H1 (cell line): Measurements from ENCODE around the gene SHMT2. TPM values are rescaled to one million over a fixed set of nuclear protein-coding genes. Genes with fewer than 3 reads are reported as not detected.

Experiments
- CTCF ChIA-PET: fragments of 300-600 bp; sonication (Branson Sonifier 250); formaldehyde crosslinking; loops from one replicate; lab custom pipeline; 2021; ENCODE audit not compliant: partially characterized antibody; lab: Charles Lee
- POLR2A ChIA-PET: fragments of 300-600 bp; sonication (Branson Sonifier 250); formaldehyde crosslinking; loops from one replicate; lab custom pipeline; 2021; ENCODE audit warnings: inconsistent platforms; ENCODE audit not compliant: partially characterized antibody; lab: Charles Lee
- DNase-seq, 2 experiments: peaks; one replicate each; pipeline versions ENCODE4 v3.0.0 to v3.0.0-alpha.2; 2010 to 2022; ENCODE audit warnings: low spot score in 2 of 2, low read depth in 1 of 2, mixed read lengths in 1 of 2
- FAIRE-seq: peaks from 2 replicates; lab custom pipeline; 2011; peaks lifted over from hg19 to GRCh38; lab: Jason Lieb, UNC
- H2AFZ ChIP-seq: 2 replicates; pipeline ENCODE4 v1.8.1; 2012; ENCODE audit warnings: low read length, inconsistent platforms
- H2AK5ac ChIP-seq: 2 replicates; pipeline ENCODE4 v1.6.1; 2013; ENCODE audit warnings: low read depth, low read length
- H2BK120ac ChIP-seq: replicated peaks from 2 replicates; pipeline ENCODE3; 2013; ENCODE audit warnings: low read depth, low read length, inconsistent platforms
- H2BK12ac ChIP-seq: 2 replicates; pipeline ENCODE4 v1.6.1; 2013; ENCODE audit warnings: low read depth, low read length
- H2BK15ac ChIP-seq: 2 replicates; pipeline ENCODE4 v1.6.1; 2013; ENCODE audit warnings: low read length
- H2BK20ac ChIP-seq: 2 replicates; pipeline ENCODE4 v1.6.1; 2013; ENCODE audit warnings: low read length
- H2BK5ac ChIP-seq: 2 replicates; pipeline ENCODE4 v1.6.1; 2013; ENCODE audit warnings: low read depth, low read length
- H3K14ac ChIP-seq: 2 replicates; pipeline ENCODE4 v1.6.1; 2013; ENCODE audit warnings: inconsistent platforms; ENCODE audit not compliant: insufficient read length
- H3K18ac ChIP-seq: 2 replicates; pipeline ENCODE4 v1.6.1; 2013; ENCODE audit warnings: low read length; ENCODE audit errors: extremely low read depth
- H3K23ac ChIP-seq: 2 replicates; pipeline ENCODE4 v1.6.1; 2013; ENCODE audit warnings: inconsistent platforms; ENCODE audit not compliant: insufficient read length
- H3K23me2 ChIP-seq: 2 replicates; pipeline ENCODE4 v1.6.1; 2013; ENCODE audit warnings: low read depth, low read length
- H3K27ac ChIP-seq: 2 replicates; pipeline ENCODE4 v1.6.1; 2011; ENCODE audit warnings: low read depth, low read length, inconsistent platforms
- H3K27me3 ChIP-seq, 4 experiments: replicated peaks in 1 of 4; 1 replicate in 1 of 4; 2 replicates in 3 of 4; pipeline versions ENCODE4 v1.6.1 to v1.8.1; 2011 to 2013; ENCODE audit warnings: low read length in 3 of 4, mild to moderate bottlenecking in 3 of 4, inconsistent platforms in 2 of 4, mixed read lengths in 2 of 4, moderate library complexity in 1 of 4; ENCODE audit not compliant: control insufficient read depth in 3 of 4, insufficient read depth in 3 of 4; ENCODE audit errors: extremely low read depth in 1 of 4
- H3K36me3 ChIP-seq, 4 experiments: 2 replicates each; pipeline versions ENCODE4 v1.6.1 to v1.8.1; 2011 to 2013; ENCODE audit warnings: mild to moderate bottlenecking in 4 of 4, low read length in 3 of 4, moderate library complexity in 2 of 4, control low read depth in 1 of 4, inconsistent platforms in 1 of 4; ENCODE audit not compliant: insufficient read depth in 4 of 4, control insufficient read depth in 2 of 4
- H3K4ac ChIP-seq: replicated peaks from 2 replicates; pipeline ENCODE3; 2013; ENCODE audit warnings: low read length, low read depth, mixed read lengths, inconsistent platforms; ENCODE audit not compliant: insufficient read length
- H3K4me1 ChIP-seq, 4 experiments: replicated peaks in 1 of 4; 1 replicate in 1 of 4; 2 replicates in 3 of 4; pipeline versions ENCODE4 v1.6.1 to v1.8.1; 2011 to 2013; ENCODE audit warnings: low read length in 3 of 4, inconsistent platforms in 2 of 4, mixed read lengths in 1 of 4; ENCODE audit not compliant: insufficient read depth in 4 of 4, control insufficient read depth in 3 of 4
- H3K4me2 ChIP-seq, 2 experiments: 2 replicates each; pipeline versions ENCODE4 v1.6.1 to v1.8.1; 2011 to 2013; ENCODE audit warnings: low read depth in 2 of 2, low read length in 2 of 2, control low read depth in 1 of 2, inconsistent platforms in 1 of 2, mild to moderate bottlenecking in 1 of 2; ENCODE audit not compliant: insufficient read depth in 1 of 2
- H3K4me3 ChIP-seq, 4 experiments: fragments of 200-600, 300-600 bp in 1 of 4; sonication (generic), shearing (Covaris generic), sonication (Bioruptor Twin) in 1 of 4; 2 replicates each; pipeline versions ENCODE4 v1.5.1 to v1.8.1; 2011 to 2016; ENCODE audit warnings: low read length in 4 of 4, low read depth in 3 of 4, control low read depth in 2 of 4, inconsistent platforms in 2 of 4, mild to moderate bottlenecking in 2 of 4, mixed read lengths in 1 of 4, moderate library complexity in 1 of 4; ENCODE audit not compliant: insufficient read depth in 2 of 4; ENCODE audit errors: extremely low read depth in 1 of 4
- H3K56ac ChIP-seq: replicated peaks from 2 replicates; pipeline ENCODE3; 2013; ENCODE audit warnings: low read depth, mild to moderate bottlenecking, mixed read lengths, low read length, inconsistent platforms; ENCODE audit not compliant: insufficient read length
- H3K79me1 ChIP-seq: 2 replicates; pipeline ENCODE4 v1.6.1; 2013; ENCODE audit warnings: low read depth, low read length, control low read depth
- H3K79me2 ChIP-seq, 2 experiments: 2 replicates each; pipeline versions ENCODE4 v1.6.1 to v1.8.1; 2012 to 2013; ENCODE audit warnings: low read length in 2 of 2, mild to moderate bottlenecking in 2 of 2, inconsistent platforms in 1 of 2; ENCODE audit not compliant: insufficient read depth in 2 of 2, control insufficient read depth in 1 of 2
- H3K9ac ChIP-seq, 4 experiments: replicated peaks in 1 of 4; 1 replicate in 1 of 4; 2 replicates in 3 of 4; pipeline versions ENCODE4 v1.6.1 to v1.8.1; 2011 to 2013; ENCODE audit warnings: low read depth in 3 of 4, low read length in 3 of 4, control low read depth in 2 of 4, mild to moderate bottlenecking in 2 of 4, moderate library complexity in 2 of 4, inconsistent platforms in 1 of 4; ENCODE audit errors: extremely low read depth in 1 of 4
- H3K9me3 ChIP-seq, 2 experiments: 2 replicates each; pipeline versions ENCODE4 v1.6.1 to v1.8.1; 2012 to 2013; ENCODE audit warnings: mild to moderate bottlenecking in 2 of 2, moderate library complexity in 2 of 2, control low read depth in 1 of 2, inconsistent platforms in 1 of 2, low read depth in 1 of 2, low read length in 1 of 2, mixed read lengths in 1 of 2; ENCODE audit not compliant: insufficient read depth in 2 of 2
- H4K20me1 ChIP-seq, 2 experiments: replicated peaks in 1 of 2; 2 replicates each; pipeline versions ENCODE3 to v1.8.1; 2011 to 2013; ENCODE audit warnings: inconsistent platforms in 2 of 2, low read length in 2 of 2, mild to moderate bottlenecking in 1 of 2; ENCODE audit not compliant: insufficient read depth in 2 of 2, control insufficient read depth in 1 of 2
- H4K5ac ChIP-seq: 2 replicates; pipeline ENCODE4 v1.6.1; 2013; ENCODE audit warnings: low read length, low read depth, mixed read lengths, inconsistent platforms; ENCODE audit not compliant: insufficient read length
- H4K8ac ChIP-seq: 2 replicates; pipeline ENCODE4 v1.8.0; 2013; ENCODE audit warnings: mild to moderate bottlenecking, moderate library complexity, low read length, inconsistent platforms; ENCODE audit not compliant: insufficient read depth; ENCODE audit errors: extremely low read depth
- H4K91ac ChIP-seq: replicated peaks from 2 replicates; pipeline ENCODE3; 2013; ENCODE audit warnings: low read length, mixed read lengths, inconsistent platforms; ENCODE audit not compliant: insufficient read length
- BCL11A ChIP-seq, 2 experiments: IDR thresholded peaks; one replicate each; pipeline ENCODE4 v1.6.1; 2011; ENCODE audit warnings: low read depth in 2 of 2, low read length in 2 of 2, mild to moderate bottlenecking in 2 of 2
- BRCA1 ChIP-seq: IDR thresholded peaks from 2 replicates; pipeline ENCODE4 v1.6.1; 2012; ENCODE audit warnings: low read depth, low read length, improper control_type of control experiment
- EGR1 ChIP-seq: IDR thresholded peaks from 2 replicates; pipeline ENCODE4 v1.6.1; 2011; ENCODE audit warnings: low read depth, low read length, borderline replicate concordance
- GTF2F1 ChIP-seq: IDR thresholded peaks from 2 replicates; pipeline ENCODE4 v1.6.1; 2012; ENCODE audit warnings: low read depth, low read length, improper control_type of control experiment, borderline replicate concordance
- JUND ChIP-seq: IDR thresholded peaks from 2 replicates; pipeline ENCODE4 v1.6.1; 2011; ENCODE audit warnings: mild to moderate bottlenecking, improper control_type of control experiment, low read length
- NANOG ChIP-seq: IDR thresholded peaks from 2 replicates; pipeline ENCODE4 v1.6.1; 2011; ENCODE audit warnings: low read length, low read depth, mild to moderate bottlenecking, inconsistent platforms; ENCODE audit not compliant: insufficient read depth, poor library complexity, severe bottlenecking
- RFX5 ChIP-seq: IDR thresholded peaks from 2 replicates; pipeline ENCODE4 v1.6.1; 2011; ENCODE audit warnings: low read depth, low read length, improper control_type of control experiment, borderline replicate concordance
- SIX5 ChIP-seq: IDR thresholded peaks from 2 replicates; pipeline ENCODE4 v1.6.1; 2011; ENCODE audit warnings: mild to moderate bottlenecking, low read depth, low read length
- SP2 ChIP-seq: IDR thresholded peaks from 2 replicates; pipeline ENCODE4 v1.6.1; 2012; ENCODE audit warnings: mild to moderate bottlenecking, low read length, inconsistent platforms
- TAF7 ChIP-seq: optimal IDR thresholded peaks from 2 replicates; pipeline ENCODE3; 2011; ENCODE audit warnings: low read depth, mild to moderate bottlenecking, inconsistent platforms, low read length, moderate library complexity, borderline replicate concordance
- TBP ChIP-seq: IDR thresholded peaks from 2 replicates; pipeline ENCODE4 v1.6.1; 2011; ENCODE audit warnings: low read depth, low read length, improper control_type of control experiment
- YY1 ChIP-seq: IDR thresholded peaks from 2 replicates; pipeline ENCODE4 v1.6.1; 2011; ENCODE audit warnings: low read depth, mild to moderate bottlenecking, low read length
- WGBS, 2 experiments: shearing (Covaris generic) in 1 of 2; methylation state at CpG; one replicate each; pipeline versions ENCODE4 v1.1.6 to v1.1.7; 2013 to 2015; ENCODE audit warnings: low lambda C conversion rate in 2 of 2, mixed read lengths in 2 of 2, inconsistent platforms in 1 of 2, low coverage in 1 of 2, missing lambda C conversion rate in 1 of 2; ENCODE audit not compliant: insufficient replicate concordance in 2 of 2, insufficient coverage in 1 of 2, insufficient read length in 1 of 2; ENCODE audit errors: extremely low coverage in 1 of 2, missing lambda C conversion rate in 1 of 2; 5-methylcytosine and 5-hydroxymethylcytosine counted together
- polyA plus RNA-seq, 7 experiments: library from polyadenylated mRNA; depleted of rRNA in 3 of 7; stranded (reverse) in 5 of 7; unstranded in 2 of 7; fragments of >200 nt in 5 of 7; fragments of 200-250 nt in 2 of 7; gene quantifications; 1 replicate in 5 of 7; 2 replicates in 1 of 7; 4 replicates in 1 of 7; pipeline versions ENCODE4 v1.2.1 to v1.2.3, GENCODE V29; 2011 to 2013; ENCODE audit warnings: missing spikeins in 2 of 7, mixed read lengths in 2 of 7
- total RNA-seq: library from RNA; stranded (reverse); fragmentation: NEBNext Ultra II Directional; extraction: Animal tissue kit (Norgen Biotek cat#: 25700); gene quantifications from 2 replicates; pipeline ENCODE4 v1.2.1, GENCODE V29; 2021
- TF ChIP-seq, protein P1 (sequence below): IDR thresholded peaks from 2 replicates; pipeline ENCODE4 v1.6.1; 2012; ENCODE audit warnings: inconsistent platforms

Gene SHMT2
- total and polyA plus RNA-seq, 2 of the 8 experiments (the other 6 are each of a cell fraction or from before 2014, with no cell fraction given), result 274 to 520 TPM

DNA sequence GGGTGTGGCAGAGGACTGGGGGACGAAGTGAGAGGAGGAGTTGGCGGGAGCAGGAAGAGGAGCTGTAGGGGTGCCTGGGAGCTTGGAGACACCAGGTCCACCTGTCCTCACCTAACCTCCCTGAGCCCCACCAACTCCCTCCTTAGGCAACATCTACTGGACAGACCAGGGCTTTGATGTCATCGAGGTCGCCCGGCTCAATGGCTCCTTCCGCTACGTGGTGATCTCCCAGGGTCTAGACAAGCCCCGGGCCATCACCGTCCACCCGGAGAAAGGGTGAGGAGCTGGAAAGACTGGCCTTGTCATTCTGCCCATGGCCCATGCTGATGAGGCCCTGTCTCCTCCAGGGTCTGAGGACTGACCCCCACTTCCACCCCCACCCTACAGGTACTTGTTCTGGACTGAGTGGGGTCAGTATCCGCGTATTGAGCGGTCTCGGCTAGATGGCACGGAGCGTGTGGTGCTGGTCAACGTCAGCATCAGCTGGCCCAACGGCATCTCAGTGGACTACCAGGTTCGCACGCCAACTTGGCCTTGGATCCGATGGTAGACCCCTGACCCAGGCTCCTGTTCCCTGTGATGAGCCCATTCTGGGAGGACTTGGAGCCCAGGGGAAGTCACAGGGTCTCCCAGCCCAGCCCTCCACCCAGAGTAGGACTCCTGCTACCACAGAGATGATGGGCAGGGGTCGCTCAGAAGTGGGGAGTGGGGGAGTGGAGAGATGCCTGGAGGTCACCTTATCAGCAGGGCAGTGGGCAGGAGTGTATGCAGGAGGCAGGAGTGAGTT, 45.4 kb upstream of the SHMT2 start:
- Histone ChIP-seq H3K23me2 (no peaks in the 10 kb centered on the region), H3K18ac (no peak overlapping the region), H3K4me2 (no peak overlapping the region), H4K5ac (no peak overlapping the region), H4K20me1 (peaks cover 9 to 18% of the 10 kb centered on the region in 2 experiments), H4K8ac (0 out of 2 replicates have a peak overlapping the region, but pooled peaks have one; percentile 11), H3K4me1 (no peaks in the 10 kb centered on the region; a peak in 1 of 7 replicates), H4K91ac (no peak overlapping the region), H3K9me3 (no peaks in the 10 kb centered on the region), H2AFZ (no peak overlapping the region), H2AK5ac (no peak overlapping the region), H3K4me3 (no peak overlapping the region), H3K9ac (no peak overlapping the region), H3K4ac (no peak overlapping the region), H2BK12ac (no peak overlapping the region), H3K79me1 (no peaks in the 10 kb centered on the region), H2BK5ac (no peak overlapping the region), H3K36me3 (peaks cover 43 to 77% (median 75%) of the 10 kb centered on the region in 4 experiments), H2BK120ac (no peak overlapping the region), H2BK20ac (no peak overlapping the region), H3K23ac (no peak overlapping the region), H3K56ac (no peak overlapping the region), H3K14ac (no peak overlapping the region), H3K79me2 (no peaks in the 10 kb centered on the region), H3K27ac (no peak overlapping the region), H3K27me3 (no peaks in the 10 kb centered on the region), H2BK15ac (no peak overlapping the region)
- CTCF ChIA-PET, result interaction anchor here (0.5 to 21.9 kb wide), 19 partner anchors 4 to 509 kb away, joined by 3 to 389 read pairs (median 6); partner anchors contain the start of genes LRP1, LRP1-AS and STAT6
- no peak for DNase-seq
- FAIRE-seq, result no peak
- 95% methylated on average over 22 of the region's 22 CpGs; no CpG with 5 or more reads in 1 of the 2 experiments for WGBS, 2 experiments
- POLR2A ChIA-PET, result interaction anchor here (0.7 to 11.0 kb wide), 11 partner anchors 12 to 73 kb away, joined by 3 to 91 read pairs (median 4); partner anchors contain the start of genes SHMT2 and STAT6
- TF ChIP-seq YY1 (no peak), TBP (no peak), RFX5 (no peak), GTF2F1 (no peak), NANOG (no peak), TAF7 (no peak), EGR1 (no peak), SP2 (no peak), BCL11A (IDR thresholded peaks at IDR 0.05; ENCODE audit: low read depth in 2 of 2, low read length in 2 of 2) (no peak), JUND (no peak), BRCA1 (no peak), SIX5 (no peak)
- TF ChIP-seq, protein P1, sequence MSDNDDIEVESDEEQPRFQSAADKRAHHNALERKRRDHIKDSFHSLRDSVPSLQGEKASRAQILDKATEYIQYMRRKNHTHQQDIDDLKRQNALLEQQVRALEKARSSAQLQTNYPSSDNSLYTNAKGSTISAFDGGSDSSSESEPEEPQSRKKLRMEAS, result no peak
